ENCODE results near the gene FBXW10. TPM values are rescaled to one million over a fixed set of nuclear protein-coding genes. Genes with fewer than 3 reads are reported as not detected.
"Not testable (repeated sequence)": the region's sequence is repeated elsewhere in the genome, so short reads cannot be mapped to it uniquely, and the experiment has no call there.

Gene FBXW10
- total RNA-seq, 2 experiments from 2014 or later: 0.19 TPM; not detected in 1

DNA sequence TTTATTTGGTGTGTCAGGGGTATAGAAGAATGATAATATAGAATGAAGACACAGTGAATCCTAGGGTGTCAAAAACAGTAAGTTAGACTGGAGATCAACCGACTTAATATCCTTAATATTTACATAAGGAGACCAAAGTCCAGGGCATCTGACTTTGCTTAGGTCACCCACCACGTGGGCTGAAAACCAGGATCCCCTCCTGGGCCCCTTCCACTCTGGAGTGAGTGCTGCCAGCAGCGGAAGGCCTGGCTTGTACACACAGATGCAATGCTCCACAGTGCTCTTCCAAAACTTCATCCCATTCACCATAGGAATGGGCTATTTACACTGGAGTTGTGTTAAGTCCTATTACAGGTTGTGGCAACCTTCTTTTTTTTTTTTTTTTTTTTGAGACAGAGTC lies 2.7 kb downstream of the FBXW10 start:
- POLR2A ChIA-PET, CTCF ChIA-PET: not testable (repeated sequence)

DNA sequence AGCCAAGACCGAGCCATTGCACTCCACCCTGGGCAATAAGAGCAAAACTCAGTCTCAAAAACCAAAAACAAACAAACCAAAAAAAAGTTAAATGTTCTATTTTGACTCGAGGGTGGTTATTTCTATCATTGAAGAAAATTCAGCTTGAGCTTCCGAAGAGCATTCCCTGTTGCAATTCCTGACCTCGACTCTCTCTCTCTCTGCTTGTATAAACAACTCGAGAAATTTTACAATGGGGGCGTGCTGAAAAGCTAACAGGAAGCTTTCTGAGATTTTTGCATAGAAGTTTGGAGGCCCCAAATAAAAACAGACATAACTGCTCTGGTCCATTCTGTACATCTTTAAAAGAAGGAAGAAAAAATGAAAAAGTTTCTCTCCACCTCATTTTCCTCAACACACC lies 3.6 kb downstream of the FBXW10 start:
- CTCF ChIA-PET: interaction anchor here (0.6 kb wide), 1 partner anchor 984 kb away, joined by 3 read pairs; no protein-coding TSS in a partner anchor
- POLR2A ChIA-PET: not testable (repeated sequence)

DNA sequence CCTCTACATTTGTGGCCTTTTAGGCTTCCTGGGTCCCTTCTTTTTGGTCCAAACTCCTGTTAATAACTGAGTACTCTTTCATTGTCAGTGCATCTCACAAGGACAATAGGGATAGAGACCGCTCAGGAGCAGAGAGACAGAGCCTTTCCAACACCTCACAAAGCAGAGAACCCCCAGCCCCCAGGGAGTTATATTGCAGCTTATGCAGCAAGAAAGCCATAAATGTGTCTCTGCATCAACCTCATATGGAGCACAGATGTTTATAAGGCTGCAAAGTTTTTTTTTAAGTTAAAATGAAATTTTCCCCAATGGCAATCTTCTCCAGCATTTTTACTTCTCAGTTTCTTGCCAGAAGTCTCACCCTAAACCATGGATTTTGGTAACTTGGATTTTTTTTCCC lies 6.4 kb downstream of the FBXW10 start:
- POLR2A ChIA-PET: not testable (repeated sequence)

DNA sequence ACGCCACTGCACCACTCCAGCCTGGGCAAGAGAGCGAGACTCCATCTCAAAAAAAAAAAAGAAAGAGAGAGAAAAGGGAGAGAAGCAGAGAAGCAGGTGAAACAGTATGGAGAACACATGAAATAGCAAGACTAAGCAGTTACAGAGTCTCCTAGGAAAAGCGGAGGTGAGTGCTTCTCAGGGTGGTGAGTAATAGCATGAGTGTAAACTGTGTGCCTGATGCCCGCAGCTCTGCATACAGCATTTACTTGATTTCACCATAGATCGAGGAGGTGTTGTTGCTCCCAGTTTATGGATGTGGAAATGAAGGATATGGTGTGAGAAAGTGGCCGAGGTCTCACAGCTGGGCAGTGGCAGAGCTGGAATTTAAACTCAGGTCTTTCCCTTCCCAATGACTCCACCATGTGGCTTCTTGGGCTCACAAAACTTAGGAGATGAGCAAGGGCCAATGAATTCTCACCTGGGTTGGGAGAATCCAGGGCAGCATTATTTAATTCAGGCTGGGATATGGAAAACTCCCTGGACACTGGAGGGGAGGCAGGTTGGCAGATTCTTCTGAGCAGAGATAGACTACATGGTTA lies 10.1 kb downstream of the FBXW10 start:
- CTCF ChIA-PET, POLR2A ChIA-PET: not testable (repeated sequence)

More for the DNA sequence above, 6.4 kb downstream of the FBXW10 start:
- CTCF ChIA-PET: not testable (repeated sequence)

DNA sequence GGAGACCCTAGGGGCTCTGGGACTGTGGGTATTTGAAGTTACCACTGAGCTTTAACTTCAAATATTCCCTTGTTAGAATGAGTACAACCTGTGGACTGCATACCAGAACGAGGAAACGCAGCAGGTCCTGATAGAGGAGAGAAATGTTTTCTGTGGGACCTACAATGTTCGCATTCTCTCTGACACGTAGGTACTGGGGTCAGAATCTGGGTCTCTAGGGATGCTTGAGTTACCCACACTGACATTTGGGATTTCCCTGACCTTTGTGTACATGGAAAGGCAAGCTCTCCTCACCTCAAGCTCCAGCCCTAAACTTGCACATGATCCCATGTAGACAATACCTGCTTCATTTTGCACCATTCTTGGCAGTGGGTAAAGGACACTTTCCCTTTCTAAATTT lies 12.1 kb downstream of the FBXW10 start:
- POLR2A ChIA-PET, CTCF ChIA-PET: not testable (repeated sequence)

DNA sequence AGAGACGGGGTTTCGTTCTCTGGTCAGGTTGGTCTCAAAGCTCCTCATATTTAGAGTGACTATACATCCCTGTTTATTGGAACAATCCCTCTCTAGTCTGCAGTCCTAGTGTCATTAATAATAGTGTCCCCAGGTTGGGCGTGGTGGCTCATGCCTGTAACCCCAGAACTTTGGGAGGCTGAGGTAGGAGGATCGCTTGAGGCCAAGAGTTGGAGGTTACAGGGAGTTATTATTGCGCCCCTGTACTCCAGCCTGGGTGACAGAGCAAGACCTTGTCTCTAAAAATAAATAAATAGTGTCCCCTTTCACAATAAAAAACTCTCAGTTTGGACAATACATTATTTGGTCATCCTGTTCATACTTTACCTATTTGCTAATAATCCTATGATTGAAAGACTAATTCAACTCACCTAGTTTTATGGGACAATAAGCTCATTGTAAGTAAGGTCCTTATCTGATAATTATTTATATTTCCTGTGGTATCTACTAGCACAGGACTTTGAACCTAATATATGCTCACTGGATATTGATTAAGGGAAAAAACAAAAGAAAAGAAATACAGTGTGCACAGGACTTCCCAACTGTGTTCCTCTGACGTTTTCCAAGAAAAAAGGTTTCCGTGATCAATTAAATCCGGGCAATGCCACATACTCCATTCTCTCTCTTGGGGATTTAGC lies 13.7 kb downstream of the FBXW10 start:
- CTCF ChIA-PET, POLR2A ChIA-PET: not testable (repeated sequence)

DNA sequence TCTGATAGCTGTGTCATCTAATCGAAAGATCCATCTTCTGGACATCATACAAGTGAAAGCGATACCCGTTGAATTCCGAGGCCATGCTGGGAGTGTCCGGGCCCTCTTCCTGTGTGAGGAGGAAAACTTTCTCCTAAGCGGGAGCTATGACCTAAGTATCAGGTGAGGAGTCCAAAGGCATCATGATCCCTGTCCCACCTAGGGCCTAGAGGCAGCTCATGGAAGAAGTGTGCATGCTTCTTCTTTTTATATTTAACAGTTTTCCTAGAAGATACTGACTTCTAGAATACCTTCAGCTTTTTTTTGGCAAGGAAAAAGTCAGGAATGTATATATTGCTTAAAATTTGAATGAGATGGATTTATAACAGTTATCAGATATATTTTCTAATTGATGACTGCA lies 14.5 kb downstream of the FBXW10 start:
- POLR2A ChIA-PET, CTCF ChIA-PET: not testable (repeated sequence)

DNA sequence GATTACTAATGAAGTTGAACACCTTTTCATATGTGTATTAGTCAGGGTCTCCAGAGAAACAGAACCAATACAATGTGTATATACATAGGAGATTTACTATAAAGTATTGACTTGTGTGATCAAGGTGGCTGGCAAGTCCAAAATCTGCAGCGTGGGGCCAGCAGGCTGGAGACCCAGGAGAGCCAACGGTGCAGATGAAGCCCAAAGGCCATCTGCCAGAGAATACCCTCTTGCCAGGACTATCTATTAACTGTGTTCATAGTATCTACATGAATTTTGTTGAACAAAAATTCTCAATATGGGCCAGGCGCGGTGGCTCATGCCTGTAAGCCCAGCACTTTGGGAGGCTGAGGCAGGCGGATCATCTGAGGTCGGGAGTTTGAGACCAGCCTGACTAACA lies 16.4 kb downstream of the FBXW10 start:
- POLR2A ChIA-PET, CTCF ChIA-PET: not testable (repeated sequence)

DNA sequence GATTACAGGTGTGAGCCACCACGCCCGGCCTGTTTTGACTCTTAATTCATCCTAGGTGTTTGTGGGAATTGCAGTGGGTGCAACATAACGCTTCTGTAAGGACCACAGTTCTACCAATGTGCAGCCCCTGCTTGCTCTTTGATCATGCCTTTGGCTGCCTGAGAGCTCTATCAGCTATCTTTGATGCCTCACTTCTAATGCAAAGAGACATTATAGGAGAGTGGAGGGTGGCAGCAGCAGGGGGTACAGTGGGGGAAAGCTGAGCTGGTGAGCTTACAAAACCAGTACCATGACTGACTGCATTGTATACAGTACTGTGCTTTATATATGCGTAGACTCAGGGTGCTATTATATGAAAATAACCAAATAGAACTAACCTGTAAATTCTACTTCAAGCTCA lies 26.7 kb downstream of the FBXW10 start:
- POLR2A ChIA-PET, CTCF ChIA-PET: not testable (repeated sequence)

DNA sequence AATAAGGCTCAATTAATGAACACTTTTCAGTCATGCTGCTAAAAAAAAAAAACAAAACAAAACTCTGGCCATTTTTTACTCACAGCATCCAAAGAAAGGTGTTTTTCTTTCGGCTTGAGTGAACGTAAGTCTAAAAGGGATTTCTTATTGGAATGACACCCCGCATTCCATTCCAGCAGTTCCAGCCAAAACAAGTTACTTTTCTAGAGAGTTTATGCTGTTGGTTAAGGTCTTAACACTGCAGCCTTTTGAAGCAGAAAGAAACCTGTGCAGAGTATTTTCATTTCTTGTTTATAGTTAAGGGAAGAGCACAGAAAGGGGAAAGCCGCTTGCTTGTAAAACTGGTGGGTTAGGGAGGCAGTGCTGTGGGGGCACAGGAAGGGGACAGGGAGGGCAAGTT lies 27.2 kb downstream of the FBXW10 start:
- CTCF ChIA-PET, POLR2A ChIA-PET: not testable (repeated sequence)

DNA sequence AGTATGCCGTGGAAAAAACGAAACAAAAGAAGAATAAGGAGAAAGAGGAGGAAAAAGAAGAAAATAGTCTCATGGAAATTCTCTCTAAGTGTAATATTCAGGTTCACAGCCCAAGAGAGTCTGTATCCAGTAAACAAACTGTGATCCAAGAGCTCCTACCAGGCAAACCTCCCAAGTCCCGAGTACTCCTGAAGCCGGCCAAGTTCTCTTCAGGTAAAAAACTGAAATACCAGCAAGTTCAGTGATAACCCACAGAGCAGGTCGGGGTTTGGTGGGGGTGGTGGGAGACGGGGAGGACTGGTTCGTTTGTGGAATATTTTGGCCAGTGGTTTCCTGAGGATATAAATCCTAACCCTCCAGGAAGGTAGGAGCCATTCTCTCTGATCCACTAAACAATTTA lies 28.6 kb downstream of the FBXW10 start:
- ChIA-PET POLR2A (no interaction called here), CTCF (no interaction called here)

DNA sequence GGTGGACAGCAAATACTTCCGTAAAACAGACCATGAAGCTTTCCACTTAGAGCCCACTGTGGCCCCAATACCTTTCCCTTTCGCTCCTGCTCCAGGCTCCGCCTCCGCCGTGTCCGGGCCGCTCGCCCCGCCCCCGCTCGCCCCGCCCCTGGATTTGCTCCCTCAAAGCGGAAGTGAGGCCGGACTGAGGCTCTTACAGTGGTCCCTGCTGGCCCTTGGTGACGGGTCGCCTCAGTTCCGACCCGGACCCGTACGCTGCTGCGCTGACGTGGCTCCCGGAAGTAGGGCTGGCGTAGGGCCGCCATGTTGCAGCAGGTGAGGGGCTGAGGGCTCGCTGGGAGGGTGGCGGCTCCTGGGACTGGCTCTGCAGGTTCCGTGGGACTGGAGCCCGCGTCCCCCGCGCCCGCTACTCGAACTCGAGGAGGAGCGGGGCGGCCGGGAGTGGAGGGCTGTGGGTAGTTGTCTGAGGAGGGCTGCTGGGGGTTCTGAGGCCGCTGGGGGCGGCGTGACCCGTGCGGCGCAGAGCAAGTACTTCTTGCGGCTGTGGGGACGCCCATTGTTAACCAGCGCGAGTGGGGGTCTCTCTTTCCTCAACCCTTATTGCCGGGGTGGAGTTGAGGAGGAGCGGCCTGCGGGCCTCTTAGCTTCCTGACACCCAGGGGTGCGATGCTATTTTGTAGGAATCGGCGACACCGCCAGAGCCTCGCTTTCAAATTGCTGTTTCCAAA lies 37.3 kb downstream of the FBXW10 start, which contains the start of gene TVP23B:
TVP23B (plus strand) TSS at position 193 of the 728 bp plus-strand sequence; CDS start at position 304, 111 bp downstream.
- CTCF ChIA-PET: not testable (repeated sequence)

DNA sequence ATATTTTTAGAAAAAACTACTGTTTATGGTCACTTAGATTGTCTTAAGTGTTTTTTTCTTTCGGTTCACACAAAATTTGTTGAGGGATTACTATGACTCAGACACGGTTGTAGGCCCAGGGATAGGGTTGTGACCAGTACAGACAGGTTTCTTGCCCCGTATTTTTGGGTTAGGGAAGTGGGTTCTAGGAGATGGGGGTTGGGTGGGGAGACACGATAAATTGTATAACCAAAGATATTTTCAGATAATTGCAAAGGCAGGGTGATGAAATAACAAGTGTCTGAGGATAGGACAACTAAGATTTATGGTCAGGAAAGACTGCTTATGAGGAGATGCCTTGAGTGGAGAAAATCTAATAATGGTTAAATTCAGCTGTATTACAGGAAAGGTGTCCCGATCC lies 38.0 kb downstream of the FBXW10 start:
- CTCF ChIA-PET, POLR2A ChIA-PET: not testable (repeated sequence)

More for the DNA sequence above, 37.3 kb downstream of the FBXW10 start, which contains the start of gene TVP23B:
- POLR2A ChIA-PET: not testable (repeated sequence)

DNA sequence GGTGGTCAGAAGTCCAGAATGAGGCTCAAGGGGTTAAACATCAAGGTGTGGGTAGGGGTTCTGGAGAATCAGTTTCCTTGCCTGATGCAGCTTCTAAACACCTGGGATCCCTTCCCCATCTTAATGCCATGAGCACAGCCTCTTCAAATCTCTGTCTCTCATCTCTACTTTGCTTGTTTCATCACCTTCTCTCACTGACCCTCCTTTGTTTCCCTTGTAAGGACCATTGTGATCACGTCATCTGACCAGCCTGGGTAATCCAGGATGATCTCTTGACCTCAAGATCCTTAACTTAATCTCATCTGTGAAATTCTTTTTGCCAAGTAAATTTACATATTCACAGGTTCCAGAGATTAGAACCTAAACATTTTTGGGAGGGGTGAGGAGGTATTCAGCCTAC lies 42.1 kb downstream of the FBXW10 start:
- POLR2A ChIA-PET, CTCF ChIA-PET: not testable (repeated sequence)

DNA sequence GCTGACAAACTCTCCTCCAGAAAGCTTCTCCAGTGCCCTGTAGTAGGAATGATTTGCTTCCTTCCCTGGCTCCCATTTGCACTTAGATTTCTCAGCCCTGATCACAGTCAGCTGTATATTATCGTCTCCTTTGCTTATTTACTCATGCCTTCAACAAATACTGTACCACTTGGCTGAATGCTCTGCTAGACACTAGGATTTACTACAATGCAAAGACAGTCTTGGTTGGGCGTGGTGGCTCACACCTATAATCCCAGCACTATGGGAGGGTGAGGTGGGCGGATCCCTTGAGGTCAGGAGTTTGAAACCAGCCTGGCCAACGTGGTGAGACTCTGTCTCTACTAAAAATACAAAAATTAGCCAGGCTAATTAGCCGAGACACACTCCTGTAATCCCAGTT lies 43.0 kb downstream of the FBXW10 start:
- CTCF ChIA-PET, POLR2A ChIA-PET: not testable (repeated sequence)

DNA sequence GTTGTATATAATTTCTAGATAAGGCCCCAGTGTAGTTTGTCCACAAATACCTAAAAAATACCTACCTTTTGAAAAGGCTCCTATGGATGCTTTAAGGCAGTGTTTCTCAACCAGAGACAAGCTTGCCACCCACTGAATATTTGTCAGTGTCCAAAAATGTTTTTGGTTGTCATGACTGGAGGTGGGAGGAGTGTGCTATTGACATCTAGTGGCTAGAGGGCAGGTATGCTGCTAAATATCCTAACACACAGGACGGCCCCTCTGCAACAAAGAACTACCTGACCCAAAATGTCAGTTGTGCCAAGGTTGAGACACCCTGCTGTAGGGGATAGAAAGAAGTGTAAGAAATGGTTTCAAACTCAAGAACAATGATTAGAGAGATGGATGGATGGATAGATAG lies 47.5 kb downstream of the FBXW10 start:
- POLR2A ChIA-PET, CTCF ChIA-PET: not testable (repeated sequence)

DNA sequence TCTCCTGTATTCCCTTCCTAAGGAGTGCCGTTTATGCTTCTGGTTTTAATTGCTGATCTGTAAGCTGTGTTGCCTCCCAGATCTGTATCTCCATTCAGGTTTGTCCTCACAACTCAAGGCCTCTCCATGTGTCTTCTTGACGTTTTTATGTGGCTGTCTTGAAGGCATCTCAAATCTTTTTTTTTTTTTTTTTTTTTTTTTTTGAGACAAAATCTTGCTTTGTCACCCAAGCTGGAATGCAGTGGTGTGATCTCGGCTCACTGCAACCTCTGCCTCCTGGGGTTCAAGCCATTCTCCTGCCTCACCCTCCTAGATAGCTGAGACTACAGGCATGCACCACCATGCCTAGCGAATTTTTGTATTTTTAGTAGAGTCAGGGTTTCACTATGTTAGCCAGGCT lies 51.0 kb downstream of the FBXW10 start:
- CTCF ChIA-PET, POLR2A ChIA-PET: not testable (repeated sequence)

DNA sequence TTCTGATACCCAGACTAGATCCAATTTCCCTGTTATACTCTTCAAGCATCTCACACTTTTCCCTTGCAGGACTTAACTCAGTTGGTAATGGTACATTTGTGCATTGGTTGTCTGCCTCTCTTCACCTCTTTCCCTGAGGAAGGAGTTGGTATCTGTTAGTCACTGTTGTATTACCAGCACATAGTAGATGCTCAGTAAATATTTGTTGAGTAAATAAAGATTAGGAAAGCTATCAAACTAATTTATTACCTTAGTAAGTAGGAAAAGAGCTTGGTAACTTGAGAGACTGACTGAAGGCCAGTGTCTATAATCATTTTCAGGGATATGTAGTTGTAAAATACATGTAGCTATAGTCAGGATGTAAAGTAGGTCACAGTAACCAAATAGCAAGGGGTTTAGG lies 53.0 kb downstream of the FBXW10 start:
- POLR2A ChIA-PET, CTCF ChIA-PET: not testable (repeated sequence)

DNA sequence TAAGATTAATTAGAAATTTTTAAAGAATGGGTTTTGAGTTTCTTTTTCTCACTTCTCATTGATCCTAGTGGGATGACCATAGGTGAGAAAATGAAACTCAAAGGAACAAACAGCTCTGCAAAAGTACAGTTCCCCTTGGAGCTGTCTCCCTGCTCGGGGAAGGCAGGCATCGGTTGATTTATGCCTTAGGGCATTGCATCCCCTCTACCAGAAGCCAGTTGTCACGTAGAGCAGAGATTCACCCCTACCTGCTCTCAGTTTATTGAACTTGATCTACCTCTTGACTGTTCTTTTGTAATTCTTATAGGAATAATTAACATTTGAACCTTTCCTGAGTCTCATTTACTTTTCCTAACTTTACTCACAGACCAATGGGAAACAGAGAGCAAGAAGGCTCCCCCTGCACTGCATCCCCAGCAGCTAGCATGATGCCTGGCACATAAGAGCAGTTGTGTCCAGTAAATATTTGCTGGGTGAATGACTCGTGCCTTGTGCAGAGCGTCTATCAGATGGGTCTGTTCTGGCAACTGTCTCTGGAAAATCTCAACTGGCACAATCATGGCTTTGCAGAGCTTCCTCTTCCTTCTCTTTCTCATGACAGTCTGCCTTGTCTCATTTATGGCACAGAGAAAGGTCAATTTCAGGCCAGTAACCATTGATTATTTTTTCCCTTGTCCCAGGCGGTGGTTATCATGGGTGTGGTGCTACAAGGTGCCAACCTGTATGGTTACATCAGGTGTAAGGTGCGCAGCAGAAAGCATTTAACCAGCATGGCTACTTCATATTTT lies 59.8 kb downstream of the FBXW10 start:
- CTCF ChIA-PET, POLR2A ChIA-PET: not testable (repeated sequence)

DNA sequence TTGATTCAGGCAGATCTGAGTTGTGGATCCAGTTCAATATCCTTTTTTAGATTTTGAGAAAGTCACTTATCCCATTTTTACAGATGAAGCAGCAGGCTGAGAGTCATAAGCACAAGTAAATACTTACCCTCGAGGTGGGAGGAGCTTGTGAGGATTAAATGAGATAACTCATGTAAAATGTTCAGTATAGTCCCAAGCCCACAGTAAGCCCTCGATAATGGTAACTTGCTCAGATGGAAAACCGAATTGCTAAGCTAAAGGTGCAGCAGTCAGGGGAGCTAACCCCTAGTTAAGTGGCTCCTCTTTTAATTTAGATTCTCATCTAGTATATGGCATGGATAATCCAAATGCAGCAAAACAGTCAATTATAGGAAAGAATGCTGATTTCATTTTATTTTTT lies 72.1 kb downstream of the FBXW10 start:
- POLR2A ChIA-PET, CTCF ChIA-PET: not testable (repeated sequence)
